Measurements from ENCODE around the gene FTO.

DNA sequence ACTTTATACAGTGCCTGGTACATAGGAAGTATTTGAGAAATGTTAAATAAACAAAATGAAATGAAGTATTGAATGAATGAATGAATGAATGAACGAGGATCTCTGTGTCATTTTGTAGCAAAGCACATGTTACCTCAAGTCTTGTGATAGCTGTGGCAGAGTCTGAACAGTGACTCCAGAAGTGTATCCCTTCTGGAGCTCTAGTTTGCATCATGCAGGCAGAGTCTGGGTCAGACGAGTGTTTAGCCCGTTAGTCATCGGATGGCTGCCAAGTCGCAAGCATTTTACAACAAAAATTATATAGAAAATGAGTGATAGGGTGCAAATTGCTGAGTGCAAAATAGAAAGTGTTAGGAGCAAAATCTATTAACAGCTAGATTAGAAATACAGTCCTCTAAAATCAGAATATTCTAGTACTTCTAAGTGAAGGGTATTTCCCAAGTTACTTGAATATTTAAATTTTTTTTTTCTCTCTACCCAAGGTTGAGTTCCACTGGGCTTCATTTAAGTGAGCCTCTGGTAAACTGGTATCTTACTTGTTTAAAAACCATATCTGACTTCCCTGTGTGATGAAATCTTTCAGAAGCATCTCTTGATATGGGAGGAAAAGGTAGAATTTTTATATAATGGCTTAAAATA lies 113.3 kb downstream of the FTO start:
- TF ChIP-seq, protein P1, sequence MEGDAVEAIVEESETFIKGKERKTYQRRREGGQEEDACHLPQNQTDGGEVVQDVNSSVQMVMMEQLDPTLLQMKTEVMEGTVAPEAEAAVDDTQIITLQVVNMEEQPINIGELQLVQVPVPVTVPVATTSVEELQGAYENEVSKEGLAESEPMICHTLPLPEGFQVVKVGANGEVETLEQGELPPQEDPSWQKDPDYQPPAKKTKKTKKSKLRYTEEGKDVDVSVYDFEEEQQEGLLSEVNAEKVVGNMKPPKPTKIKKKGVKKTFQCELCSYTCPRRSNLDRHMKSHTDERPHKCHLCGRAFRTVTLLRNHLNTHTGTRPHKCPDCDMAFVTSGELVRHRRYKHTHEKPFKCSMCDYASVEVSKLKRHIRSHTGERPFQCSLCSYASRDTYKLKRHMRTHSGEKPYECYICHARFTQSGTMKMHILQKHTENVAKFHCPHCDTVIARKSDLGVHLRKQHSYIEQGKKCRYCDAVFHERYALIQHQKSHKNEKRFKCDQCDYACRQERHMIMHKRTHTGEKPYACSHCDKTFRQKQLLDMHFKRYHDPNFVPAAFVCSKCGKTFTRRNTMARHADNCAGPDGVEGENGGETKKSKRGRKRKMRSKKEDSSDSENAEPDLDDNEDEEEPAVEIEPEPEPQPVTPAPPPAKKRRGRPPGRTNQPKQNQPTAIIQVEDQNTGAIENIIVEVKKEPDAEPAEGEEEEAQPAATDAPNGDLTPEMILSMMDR (IDR thresholded peaks at IDR 0.05), result no peak
- TF ChIP-seq POLR2A (IDR thresholded peaks at IDR 0.05) (no peak), POLR2AphosphoS5 (IDR thresholded peaks at IDR 0.05) (peak; percentile 12)
